ENCODE results near the gene NRXN3.

The NRXN3 gene

GRCh38 chr14:79698298-79698711 is 1528.1 kb downstream of the NRXN3 start:
- no peak overlapping the region for H3K4me3 ChIP-seq (replicated peaks; ENCODE audit: low read depth, low read length)
- no peak for DNase-seq (ENCODE audit: extremely low read depth, low read depth)
- TF ChIP-seq, protein P1, sequence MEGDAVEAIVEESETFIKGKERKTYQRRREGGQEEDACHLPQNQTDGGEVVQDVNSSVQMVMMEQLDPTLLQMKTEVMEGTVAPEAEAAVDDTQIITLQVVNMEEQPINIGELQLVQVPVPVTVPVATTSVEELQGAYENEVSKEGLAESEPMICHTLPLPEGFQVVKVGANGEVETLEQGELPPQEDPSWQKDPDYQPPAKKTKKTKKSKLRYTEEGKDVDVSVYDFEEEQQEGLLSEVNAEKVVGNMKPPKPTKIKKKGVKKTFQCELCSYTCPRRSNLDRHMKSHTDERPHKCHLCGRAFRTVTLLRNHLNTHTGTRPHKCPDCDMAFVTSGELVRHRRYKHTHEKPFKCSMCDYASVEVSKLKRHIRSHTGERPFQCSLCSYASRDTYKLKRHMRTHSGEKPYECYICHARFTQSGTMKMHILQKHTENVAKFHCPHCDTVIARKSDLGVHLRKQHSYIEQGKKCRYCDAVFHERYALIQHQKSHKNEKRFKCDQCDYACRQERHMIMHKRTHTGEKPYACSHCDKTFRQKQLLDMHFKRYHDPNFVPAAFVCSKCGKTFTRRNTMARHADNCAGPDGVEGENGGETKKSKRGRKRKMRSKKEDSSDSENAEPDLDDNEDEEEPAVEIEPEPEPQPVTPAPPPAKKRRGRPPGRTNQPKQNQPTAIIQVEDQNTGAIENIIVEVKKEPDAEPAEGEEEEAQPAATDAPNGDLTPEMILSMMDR (IDR thresholded peaks at IDR 0.05; ENCODE audit: low read depth, low read length, missing control alignments), result no peak

GRCh38 chr14:79699206-79699605 is 1529.0 kb downstream of the NRXN3 start:
- TF ChIP-seq, protein P1 (IDR thresholded peaks at IDR 0.05; ENCODE audit: low read depth, low read length, missing control alignments), result no peak
- H3K4me3 ChIP-seq (replicated peaks; ENCODE audit: low read depth, low read length), result no peak overlapping the region
- no peak for DNase-seq (ENCODE audit: extremely low read depth, low read depth)

- no peak overlapping the region for H3K4me3 ChIP-seq (replicated peaks; ENCODE audit: low read depth, low read length)
- DNase-seq (ENCODE audit: extremely low read depth, low read depth), result no peak
- TF ChIP-seq, protein P1 (IDR thresholded peaks at IDR 0.05; ENCODE audit: low read depth, low read length, missing control alignments), result no peak
Observed at GRCh38 chr14:79701371-79701770, 1531.2 kb downstream of the NRXN3 start.

DNA sequence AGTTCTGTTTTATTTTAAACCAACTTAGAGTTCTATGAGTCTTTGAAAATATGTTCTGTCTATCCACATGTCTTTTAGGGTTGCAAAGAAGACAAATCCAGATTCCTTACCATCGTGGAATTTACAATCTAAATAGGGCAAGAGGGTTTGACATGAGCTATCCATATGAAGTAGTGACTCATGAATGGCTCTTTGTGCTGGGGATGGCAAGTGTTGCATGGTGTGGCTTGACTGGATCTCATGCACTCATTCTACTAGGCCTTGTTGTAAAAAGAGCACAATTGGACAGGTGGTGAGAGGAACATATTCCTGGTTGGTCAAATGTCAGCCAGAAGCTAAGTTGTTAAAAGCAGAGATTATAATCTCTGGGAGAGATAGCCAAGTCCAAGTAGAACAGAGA is 1532.0 kb downstream of the NRXN3 start:
- TF ChIP-seq, protein P1 (IDR thresholded peaks at IDR 0.05; ENCODE audit: low read depth, low read length, missing control alignments), result no peak
- H3K4me3 ChIP-seq (replicated peaks; ENCODE audit: low read depth, low read length), result no peak overlapping the region
- no peak for DNase-seq (ENCODE audit: extremely low read depth, low read depth)

- TF ChIP-seq, protein P1 (IDR thresholded peaks at IDR 0.05; ENCODE audit: low read depth, low read length, missing control alignments), result no peak
- DNase-seq (ENCODE audit: extremely low read depth, low read depth), result no peak
- H3K4me3 ChIP-seq (replicated peaks; ENCODE audit: low read depth, low read length), result no peak overlapping the region
Observed at GRCh38 chr14:79703209-79703608, 1533.0 kb downstream of the NRXN3 start.

DNA sequence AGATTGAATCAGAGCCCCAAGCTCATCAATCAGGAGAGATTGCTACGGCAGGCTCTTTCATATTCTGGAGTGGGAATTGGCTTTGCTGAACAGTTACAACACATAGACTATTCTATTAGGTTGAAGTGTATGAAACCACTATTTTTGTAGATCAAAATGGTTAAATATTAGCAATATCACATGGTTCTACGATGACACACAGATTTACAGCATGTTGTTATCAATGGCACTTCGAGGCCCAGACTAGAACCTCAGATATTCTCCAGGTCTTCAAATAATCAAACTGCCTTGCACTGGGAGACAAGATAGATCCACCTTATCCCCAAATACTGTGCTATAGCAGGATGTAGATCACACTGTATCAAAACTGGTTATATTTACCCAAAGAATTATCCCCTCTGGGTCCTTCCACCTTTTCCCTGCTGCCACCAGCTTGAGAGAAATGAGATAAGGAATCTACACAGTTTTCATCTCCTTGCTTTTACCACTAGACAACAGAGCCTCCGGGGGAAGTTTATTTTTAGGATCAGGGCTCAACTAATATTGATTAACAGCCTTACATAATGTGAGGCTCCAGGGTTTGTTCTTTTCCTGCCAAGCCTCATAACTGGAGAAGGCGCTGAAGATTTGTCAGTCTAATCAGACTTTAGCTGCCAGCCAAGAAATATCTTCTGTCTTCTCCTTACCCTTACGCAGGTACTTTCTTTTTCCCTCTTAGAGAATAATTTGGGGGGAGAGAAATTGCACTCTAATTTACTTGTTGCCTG is 1534.1 kb downstream of the NRXN3 start:
- no peak for DNase-seq (ENCODE audit: extremely low read depth, low read depth)
- H3K4me3 ChIP-seq (replicated peaks; ENCODE audit: low read depth, low read length), result no peak overlapping the region
- TF ChIP-seq, protein P1 (IDR thresholded peaks at IDR 0.05; ENCODE audit: low read depth, low read length, missing control alignments), result no peak

All from HFF-Myc (cell line).